ENCODE results near the gene SIKE1.
A peak's percentile ranks its signal among the peaks of the same experiment; 100 is the strongest.

The SIKE1 gene

GRCh38 chr1:114755006-114755931 lies 25.2 kb downstream of the SIKE1 start:
- no peak for DNase-seq (ENCODE audit: low read depth)

- DNase-seq (ENCODE audit: low read depth) = peak; percentile 29
These were observed 26.8 kb downstream of the SIKE1 start for GRCh38 chr1:114753702-114754101.

- DNase-seq (ENCODE audit: low read depth) = no peak
These were observed 27.3 kb downstream of the SIKE1 start for GRCh38 chr1:114753143-114753542.

GRCh38 chr1:114750780-114751179 lies 29.7 kb downstream of the SIKE1 start:
- no peak for DNase-seq (ENCODE audit: low read depth)

- DNase-seq (ENCODE audit: low read depth) = no peak
These were observed 30.6 kb downstream of the SIKE1 start for GRCh38 chr1:114749835-114750234.

- no peak for DNase-seq (ENCODE audit: low read depth)
These were observed 33.9 kb downstream of the SIKE1 start for GRCh38 chr1:114746450-114747121.

GRCh38 chr1:114745291-114745690 lies 35.2 kb downstream of the SIKE1 start:
- no peak for DNase-seq (ENCODE audit: low read depth)

GRCh38 chr1:114741963-114742746 lies 38.3 kb downstream of the SIKE1 start:
- no peak for DNase-seq (ENCODE audit: low read depth)

- no peak for DNase-seq (ENCODE audit: low read depth)
These were observed 40.2 kb downstream of the SIKE1 start for GRCh38 chr1:114740331-114740730.

- DNase-seq (ENCODE audit: low read depth) = no peak
These were observed 43.1 kb downstream of the SIKE1 start for GRCh38 chr1:114737314-114737849.

GRCh38 chr1:114735479-114735878 lies 45.0 kb downstream of the SIKE1 start:
- no peak for DNase-seq (ENCODE audit: low read depth)

GRCh38 chr1:114729782-114730181 lies 50.7 kb downstream of the SIKE1 start:
- DNase-seq (ENCODE audit: low read depth) = no peak

GRCh38 chr1:114728553-114728952 lies 51.9 kb downstream of the SIKE1 start:
- DNase-seq (ENCODE audit: low read depth) = no peak

- no peak for DNase-seq (ENCODE audit: low read depth)
These were observed 55.3 kb downstream of the SIKE1 start for GRCh38 chr1:114725230-114725629.

GRCh38 chr1:114723915-114724314 lies 56.6 kb downstream of the SIKE1 start:
- no peak for DNase-seq (ENCODE audit: low read depth)

- DNase-seq (ENCODE audit: low read depth) = no peak
These were observed 57.0 kb downstream of the SIKE1 start for GRCh38 chr1:114723457-114723856.

- DNase-seq (ENCODE audit: low read depth) = no peak
These were observed 60.0 kb downstream of the SIKE1 start for GRCh38 chr1:114720492-114720891.
